Measurements from ENCODE around the gene DUOX2. TPM values are rescaled to one million over a fixed set of nuclear protein-coding genes. Genes with fewer than 3 reads are reported as not detected.

The DUOX2 gene
- total RNA-seq, 4 donors from 2014 or later = 0.19 to 3.3 (median 1.6) TPM

DNA sequence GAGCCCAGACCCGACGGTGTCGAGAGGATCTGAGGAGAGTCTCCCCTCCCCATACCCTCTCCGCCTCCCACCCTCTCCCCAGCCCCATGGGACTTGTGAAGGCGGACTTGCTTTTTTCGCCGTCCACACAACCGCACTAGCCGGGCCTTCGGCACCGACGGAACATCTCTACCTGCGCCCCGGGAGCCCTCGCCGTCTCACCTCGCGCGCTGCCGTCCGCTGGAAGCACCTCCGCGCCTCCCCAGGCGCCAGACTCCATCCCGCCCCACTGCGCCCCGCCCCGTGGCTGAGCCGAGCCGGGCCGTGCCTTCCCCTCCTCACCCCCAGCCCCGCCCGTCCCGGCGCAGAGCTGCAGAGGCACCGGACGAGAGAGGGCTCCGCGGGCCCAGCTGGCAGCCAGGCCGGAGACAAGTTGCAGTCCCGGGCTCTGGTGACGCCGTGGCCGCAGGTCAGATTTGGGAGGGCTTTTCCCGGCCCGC lies 15.7 kb upstream of the DUOX2 start, which contains the start of the genes DUOX1 and DUOXA1:
TSS of gene DUOX1 (plus strand) at position 344 of the 479 bp plus-strand sequence. CDS start 1,973 bp downstream, outside the sequence.
TSS of gene DUOXA1 (minus strand) at position 229 of the 479 bp plus-strand sequence. CDS start 6,865 bp downstream, outside the sequence.
- H3K9me3 ChIP-seq = no peaks in the 10 kb centered on the region
- no peak within 1 kb of the TSS for H3K27ac ChIP-seq
- H3K36me3 ChIP-seq = no peaks in the 10 kb centered on the region
- DNase-seq = peak in 2 of 3 donors; percentile 59 to 74
- TF ChIP-seq, protein P1, sequence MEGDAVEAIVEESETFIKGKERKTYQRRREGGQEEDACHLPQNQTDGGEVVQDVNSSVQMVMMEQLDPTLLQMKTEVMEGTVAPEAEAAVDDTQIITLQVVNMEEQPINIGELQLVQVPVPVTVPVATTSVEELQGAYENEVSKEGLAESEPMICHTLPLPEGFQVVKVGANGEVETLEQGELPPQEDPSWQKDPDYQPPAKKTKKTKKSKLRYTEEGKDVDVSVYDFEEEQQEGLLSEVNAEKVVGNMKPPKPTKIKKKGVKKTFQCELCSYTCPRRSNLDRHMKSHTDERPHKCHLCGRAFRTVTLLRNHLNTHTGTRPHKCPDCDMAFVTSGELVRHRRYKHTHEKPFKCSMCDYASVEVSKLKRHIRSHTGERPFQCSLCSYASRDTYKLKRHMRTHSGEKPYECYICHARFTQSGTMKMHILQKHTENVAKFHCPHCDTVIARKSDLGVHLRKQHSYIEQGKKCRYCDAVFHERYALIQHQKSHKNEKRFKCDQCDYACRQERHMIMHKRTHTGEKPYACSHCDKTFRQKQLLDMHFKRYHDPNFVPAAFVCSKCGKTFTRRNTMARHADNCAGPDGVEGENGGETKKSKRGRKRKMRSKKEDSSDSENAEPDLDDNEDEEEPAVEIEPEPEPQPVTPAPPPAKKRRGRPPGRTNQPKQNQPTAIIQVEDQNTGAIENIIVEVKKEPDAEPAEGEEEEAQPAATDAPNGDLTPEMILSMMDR (IDR thresholded peaks at IDR 0.05) = no peak
- TF ChIP-seq POLR2A (IDR thresholded peaks at IDR 0.05) = no peak
- peak within 1 kb of the TSS in 3 of 4 donors; percentile 12 to 36 (median 35) for H3K4me3 ChIP-seq
- peaks cover 0 to 16% of the 10 kb centered on the region in 2 donors for H3K27me3 ChIP-seq
- H3K4me1 ChIP-seq = peaks cover 0 to 13% (median 3%) of the 10 kb centered on the region in 4 donors

DNA sequence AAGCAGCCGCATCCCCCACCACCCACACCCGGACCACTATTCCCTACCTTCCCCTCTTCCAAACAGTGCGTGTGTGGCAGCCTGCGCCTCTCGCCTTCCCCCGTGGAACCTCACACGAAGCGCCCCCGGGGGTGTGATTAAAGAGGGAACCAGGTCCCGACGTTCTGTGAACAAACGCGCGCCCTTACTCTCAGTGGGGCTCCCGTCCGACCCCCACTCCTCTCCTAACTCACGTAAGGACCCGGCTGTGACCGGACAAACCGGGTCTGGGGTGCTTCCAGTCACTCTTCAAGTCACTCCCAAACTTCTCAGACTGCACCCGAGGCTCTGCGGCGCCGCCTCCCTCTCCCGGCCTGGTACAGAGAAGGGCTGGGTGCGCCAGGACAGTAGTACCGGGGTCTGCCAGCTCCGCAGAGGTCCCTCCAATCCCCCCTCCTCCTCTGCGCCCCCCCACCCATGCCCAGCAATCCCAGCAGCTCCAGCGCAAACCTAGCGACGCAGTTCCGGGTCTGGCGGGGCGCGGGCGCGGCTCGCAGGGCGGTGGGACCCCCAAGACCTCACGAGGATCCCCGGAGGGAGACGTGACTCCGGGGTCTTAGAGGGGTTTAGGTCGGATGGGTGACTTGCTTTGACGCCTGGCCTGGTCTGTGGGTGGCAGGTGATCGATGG lies 15.1 kb upstream of the DUOX2 start:
- no peaks in the 10 kb centered on the region for H3K36me3 ChIP-seq
- peaks cover 0 to 18% of the 10 kb centered on the region in 2 donors for H3K27me3 ChIP-seq
- DNase-seq = peak in 1 of 3 donors; percentile 41
- H3K27ac ChIP-seq = no peak overlapping the region
- H3K9me3 ChIP-seq = no peaks in the 10 kb centered on the region
- peaks cover 0 to 13% (median 3%) of the 10 kb centered on the region in 4 donors for H3K4me1 ChIP-seq
- TF ChIP-seq POLR2A (IDR thresholded peaks at IDR 0.05) = no peak
- TF ChIP-seq, protein P1 (IDR thresholded peaks at IDR 0.05) = no peak
- H3K4me3 ChIP-seq = peak overlapping the region in 2 of 4 donors; percentile 35 to 36

DNA sequence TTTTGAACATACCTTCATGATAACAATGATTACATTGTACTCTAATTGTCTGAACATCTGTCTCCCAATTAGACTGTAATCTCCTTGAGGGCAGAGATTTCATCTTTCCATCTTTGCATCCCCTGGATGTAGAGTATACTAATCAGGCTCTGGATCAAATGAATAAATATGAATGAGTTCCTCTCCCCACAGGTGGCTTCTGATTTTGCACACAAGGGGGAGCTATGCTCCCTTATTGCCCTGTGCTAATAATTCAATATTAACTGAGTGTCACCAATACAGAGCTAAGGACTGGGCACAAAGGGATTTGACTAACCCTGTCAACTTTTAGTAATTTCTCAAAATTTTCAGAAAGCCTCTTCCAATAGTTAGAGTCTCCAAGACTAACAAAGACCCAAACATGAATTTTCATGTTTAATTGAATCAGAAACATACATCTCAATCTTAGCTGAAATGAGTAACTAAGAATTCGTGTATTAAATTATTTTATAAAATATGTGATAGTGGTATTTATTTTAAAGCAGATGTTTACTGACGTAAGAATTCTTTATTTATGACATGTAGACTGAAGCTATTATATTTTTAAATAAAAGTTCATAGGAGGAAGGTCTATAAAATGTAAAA lies 12.7 kb upstream of the DUOX2 start:
- Histone ChIP-seq H3K9me3 (no peaks in the 10 kb centered on the region), H3K27ac (no peak overlapping the region), H3K27me3 (peaks cover 0 to 18% of the 10 kb centered on the region in 2 donors), H3K36me3 (no peaks in the 10 kb centered on the region), H3K4me1 (peaks cover 0 to 13% (median 3%) of the 10 kb centered on the region in 4 donors), H3K4me3 (no peak overlapping the region)
- peak in 2 of 3 donors; percentile 30 to 76 for DNase-seq
- no peak for TF ChIP-seq POLR2A (IDR thresholded peaks at IDR 0.05)
- TF ChIP-seq, protein P1 (IDR thresholded peaks at IDR 0.05) = peak; percentile 24 to 73 (median 68)

DNA sequence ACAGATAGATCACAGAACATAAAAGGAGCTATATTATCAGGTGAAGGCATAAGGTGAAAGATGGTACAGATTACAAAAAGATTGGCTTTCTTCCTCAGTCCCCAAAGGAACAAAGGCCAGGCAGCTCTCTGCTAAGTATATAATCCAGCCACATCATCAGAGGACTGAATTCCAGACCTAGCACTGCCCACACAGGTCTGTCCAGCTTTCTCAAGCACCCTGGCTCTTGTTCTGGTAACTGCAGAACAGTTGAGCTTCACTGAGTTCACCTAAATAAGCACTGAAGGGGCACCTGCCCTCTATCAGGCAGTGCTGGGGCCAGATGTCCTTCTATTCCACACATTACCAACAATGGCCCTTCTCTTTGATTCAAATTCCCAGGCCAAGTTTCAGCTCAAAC lies 9.4 kb upstream of the DUOX2 start:
- DNase-seq = no peak

DNA sequence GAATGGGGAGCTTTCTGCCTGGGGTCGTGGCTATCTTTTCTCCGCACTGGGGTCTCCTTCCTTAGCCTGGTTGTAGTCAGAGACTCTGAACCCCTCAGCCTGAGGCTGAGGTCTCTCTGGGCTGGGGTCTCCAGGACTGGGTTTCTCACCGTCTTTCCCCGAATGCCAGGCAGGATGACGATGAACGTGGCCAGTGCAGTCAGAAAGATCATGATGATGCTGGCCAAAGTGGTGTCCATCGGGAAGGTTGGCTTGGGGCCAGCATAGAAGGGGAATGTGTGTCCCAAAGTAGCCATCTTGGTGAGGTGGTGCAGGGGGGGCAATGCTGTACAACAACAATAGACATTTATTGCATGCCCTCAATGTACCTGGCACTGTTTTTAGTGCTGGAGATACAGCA lies 8.7 kb upstream of the DUOX2 start:
- H3K27me3 ChIP-seq = peaks cover 0 to 5% of the 10 kb centered on the region in 2 donors
- DNase-seq = no peak
- H3K4me3 ChIP-seq = no peak overlapping the region
- TF ChIP-seq, protein P1 (IDR thresholded peaks at IDR 0.05) = no peak
- TF ChIP-seq POLR2A (IDR thresholded peaks at IDR 0.05) = no peak
- H3K36me3 ChIP-seq = no peaks in the 10 kb centered on the region
- H3K4me1 ChIP-seq = peaks cover 0 to 3% (median 0%) of the 10 kb centered on the region in 4 donors
- H3K9me3 ChIP-seq = no peaks in the 10 kb centered on the region
- no peak overlapping the region for H3K27ac ChIP-seq

More for the DNA sequence above, 9.4 kb upstream of the DUOX2 start:
- peaks cover 0 to 6% of the 10 kb centered on the region in 2 donors for H3K27me3 ChIP-seq
- H3K4me3 ChIP-seq = no peak overlapping the region
- H3K27ac ChIP-seq = no peak overlapping the region
- TF ChIP-seq POLR2A (IDR thresholded peaks at IDR 0.05) = no peak
- TF ChIP-seq, protein P1 (IDR thresholded peaks at IDR 0.05) = no peak
- H3K9me3 ChIP-seq = no peaks in the 10 kb centered on the region
- H3K36me3 ChIP-seq = no peaks in the 10 kb centered on the region
- H3K4me1 ChIP-seq = no peaks in the 10 kb centered on the region
